OCI-LY7 (cell line): ENCODE data around the gene COL4A3. TPM values are rescaled to one million over a fixed set of nuclear protein-coding genes. Genes with fewer than 3 reads are reported as not detected.

Experiments
- BruUV-seq: library from RNA; stranded (reverse); fragments of 400-500 nt; replicated peaks from 2 replicates; lab custom pipeline; 2021; lab: Mats Ljungman, UMichigan
- CTCF ChIA-PET: fragments of 300-600 bp; sonication (Branson Sonifier 250); formaldehyde crosslinking; loops from one replicate; lab custom pipeline; 2022; ENCODE audit warnings: antibody characterized with exemption; ENCODE audit not compliant: unreplicated experiment; lab: Charles Lee
- POLR2A ChIA-PET: fragments of 300-600 bp; sonication (Branson Sonifier 250); formaldehyde crosslinking; loops from one replicate; lab custom pipeline; 2022; ENCODE audit warnings: antibody characterized with exemption; lab: Charles Lee
- DNase-seq: peaks from one replicate; pipeline ENCODE4 v3.0.0-alpha.2; 2015; ENCODE audit warnings: low spot score
- H2AFZ ChIP-seq: fragments of 200-600 bp; sonication (generic), shearing (Covaris generic); 2 replicates; pipeline ENCODE4 v1.6.1; 2014; ENCODE audit warnings: mild to moderate bottlenecking, antibody characterized with exemption, low read length, moderate library complexity
- H3K27ac ChIP-seq: fragments of 200-600 bp; sonication (generic); 2 replicates; pipeline ENCODE4 v1.5.1; 2014; ENCODE audit warnings: mixed run types, low read depth, mild to moderate bottlenecking, moderate library complexity, low read length, inconsistent platforms; ENCODE audit not compliant: poor library complexity, severe bottlenecking
- H3K36me3 ChIP-seq: fragments of 200-600 bp; sonication (generic); 2 replicates; pipeline ENCODE4 v1.6.1; 2014; ENCODE audit warnings: mild to moderate bottlenecking, antibody characterized with exemption, low read length, moderate library complexity, mixed read lengths; ENCODE audit not compliant: insufficient read depth
- H3K4me1 ChIP-seq: fragments of 200-600 bp; sonication (generic); 2 replicates; pipeline ENCODE4 v1.5.1; 2014; ENCODE audit warnings: mild to moderate bottlenecking, low read length; ENCODE audit not compliant: insufficient read depth, poor library complexity, severe bottlenecking
- H3K4me2 ChIP-seq: fragments of 200-600 bp; sonication (generic); 2 replicates; pipeline ENCODE4 v1.6.1; 2014; ENCODE audit warnings: mild to moderate bottlenecking, low read length
- H3K4me3 ChIP-seq: fragments of 200-600 bp; sonication (generic); 2 replicates; pipeline ENCODE4 v1.5.1; 2014; ENCODE audit warnings: mild to moderate bottlenecking, low read depth, low read length; ENCODE audit not compliant: poor library complexity, severe bottlenecking
- H3K79me2 ChIP-seq: fragments of 200-600 bp; sonication (generic); 2 replicates; pipeline ENCODE4 v1.6.1; 2016; ENCODE audit warnings: low read depth, mild to moderate bottlenecking, low read length, moderate library complexity, mixed read lengths; ENCODE audit not compliant: insufficient read depth
- H3K9me2 ChIP-seq: fragments of 200-600 bp; sonication (generic); 2 replicates; pipeline ENCODE4 v1.6.1; 2016; ENCODE audit warnings: mild to moderate bottlenecking, low read length, mixed read lengths; ENCODE audit not compliant: insufficient read depth
- H3K9me3 ChIP-seq: fragments of 200-600 bp; sonication (generic); 2 replicates; pipeline ENCODE4 v1.6.1; 2014; ENCODE audit warnings: mild to moderate bottlenecking, mixed run types, low read length, mixed read lengths
- H4K20me1 ChIP-seq: fragments of 200-600 bp; sonication (generic); 2 replicates; pipeline ENCODE4 v1.6.1; 2014; ENCODE audit warnings: mild to moderate bottlenecking, antibody characterized with exemption, low read length, moderate library complexity, mixed read lengths; ENCODE audit not compliant: insufficient read depth
- CTCF ChIP-seq: fragments of 200-600 bp; sonication (generic); conservative IDR thresholded peaks from 2 replicates; pipeline ENCODE4 v1.5.1; 2014; ENCODE audit warnings: mild to moderate bottlenecking, antibody characterized with exemption, low read length, moderate library complexity, mixed read lengths
- EZH2phosphoT487 ChIP-seq: fragments of 200-600 bp; sonication (generic); IDR thresholded peaks from 2 replicates; pipeline ENCODE4 v1.6.1; 2018; ENCODE audit warnings: low read depth, borderline replicate concordance, mild to moderate bottlenecking, mixed run types, antibody characterized with exemption, low read length, moderate library complexity, mixed read lengths
- intact Hi-C: fragments of 100-400 bp; cut with micrococcal nuclease; formaldehyde crosslinking; loops from one replicate; pipeline ENCODE4 v1.10.0; 2022; ENCODE audit not compliant: unreplicated experiment
- total RNA-seq, 2 experiments: library from RNA; depleted of rRNA in 1 of 2; stranded (reverse); fragments of >200 nt in 1 of 2; shearing (Covaris generic) in 1 of 2; gene quantifications; 2 replicates each; pipeline ENCODE4 v1.2.3, GENCODE V29; 2014 to 2022

Gene COL4A3
- total RNA-seq, 2 experiments from 2014 or later = 0.06 to 10.9 TPM

GRCh38 chr2:227194219-227194618, 29.8 kb downstream of the COL4A3 start:
- Histone ChIP-seq H3K4me3 (no peak overlapping the region), H3K9me2 (no peaks in the 10 kb centered on the region), H3K79me2 (no peaks in the 10 kb centered on the region), H4K20me1 (no peaks in the 10 kb centered on the region), H3K9me3 (no peaks in the 10 kb centered on the region), H3K4me1 (no peaks in the 10 kb centered on the region), H3K4me2 (no peak overlapping the region), H3K36me3 (no peaks in the 10 kb centered on the region), H2AFZ (no peak overlapping the region), H3K27ac (no peak overlapping the region)
- TF ChIP-seq EZH2phosphoT487 (no peak), CTCF (no peak)
- ChIA-PET POLR2A (no interaction called here), CTCF (no interaction called here)
- BruUV-seq = no TSS peak
- intact Hi-C loops = no loop called here
- no peak for DNase-seq

- Histone ChIP-seq H3K9me3 (no peaks in the 10 kb centered on the region), H3K9me2 (no peaks in the 10 kb centered on the region), H3K79me2 (no peaks in the 10 kb centered on the region), H3K27ac (no peak overlapping the region), H4K20me1 (no peaks in the 10 kb centered on the region), H3K36me3 (no peaks in the 10 kb centered on the region), H2AFZ (no peak overlapping the region), H3K4me3 (no peak overlapping the region), H3K4me1 (no peaks in the 10 kb centered on the region), H3K4me2 (no peak overlapping the region)
- TF ChIP-seq EZH2phosphoT487 (no peak), CTCF (no peak)
- ChIA-PET CTCF (no interaction called here), POLR2A (no interaction called here)
- no TSS peak for BruUV-seq
- no peak for DNase-seq
- intact Hi-C loops = no loop called here
Measured at GRCh38 chr2:227198866-227199265, 34.4 kb downstream of the COL4A3 start.

- DNase-seq = no peak
- ChIA-PET CTCF (no interaction called here), POLR2A (no interaction called here)
- no peaks in the 10 kb centered on the region for H3K36me3 ChIP-seq
- intact Hi-C loops = no loop called here
- H3K4me1 ChIP-seq = no peaks in the 10 kb centered on the region
- H4K20me1 ChIP-seq = no peaks in the 10 kb centered on the region
- H3K4me2 ChIP-seq = no peak overlapping the region
- no peaks in the 10 kb centered on the region for H3K9me2 ChIP-seq
- H3K79me2 ChIP-seq = no peaks in the 10 kb centered on the region
- H3K9me3 ChIP-seq = no peaks in the 10 kb centered on the region
- H3K4me3 ChIP-seq = no peak overlapping the region
- H3K27ac ChIP-seq = no peak overlapping the region
- H2AFZ ChIP-seq = no peak overlapping the region
- TF ChIP-seq CTCF = no peak
- TF ChIP-seq EZH2phosphoT487 = no peak
- BruUV-seq = no TSS peak
Measured at GRCh38 chr2:227201771-227202170, 37.3 kb downstream of the COL4A3 start.
